ENCODE results near the gene LRRC55. TPM values are rescaled to one million over a fixed set of nuclear protein-coding genes. Genes with fewer than 3 reads are reported as not detected.

Gene LRRC55
- total RNA-seq, 2 donors from 2014 or later: not detected

GRCh38 chr11:57214494-57214893 is 32.7 kb downstream of the LRRC55 start:
- no peaks in the 10 kb centered on the region for H3K4me1 ChIP-seq (ENCODE audit: control insufficient read depth in 1 of 2, low read depth in 2 of 2)
- no peak overlapping the region for H3K27ac ChIP-seq
- H3K4me3 ChIP-seq: no peak overlapping the region
- no peaks in the 10 kb centered on the region for H3K36me3 ChIP-seq
- DNase-seq (ENCODE audit: low spot score) (no peak), ATAC-seq (ENCODE audit: insufficient number of reproducible peaks, low FRiP score, low read depth) (no peak)
- no peak for TF ChIP-seq CTCF (IDR thresholded peaks at IDR 0.05)
- no peaks in the 10 kb centered on the region for H3K27me3 ChIP-seq (replicated peaks; ENCODE audit: insufficient read depth)
- H3K9me3 ChIP-seq: no peaks in the 10 kb centered on the region

- ATAC-seq (ENCODE audit: insufficient number of reproducible peaks, low FRiP score, low read depth): no peak
- H3K9me3 ChIP-seq: no peaks in the 10 kb centered on the region
- no peak for TF ChIP-seq CTCF (IDR thresholded peaks at IDR 0.05)
- no peaks in the 10 kb centered on the region for H3K36me3 ChIP-seq
- no peak overlapping the region for H3K4me3 ChIP-seq
- no peak overlapping the region for H3K27ac ChIP-seq
- no peak for DNase-seq (ENCODE audit: low spot score)
- no peaks in the 10 kb centered on the region for H3K27me3 ChIP-seq (replicated peaks; ENCODE audit: insufficient read depth)
- no peaks in the 10 kb centered on the region for H3K4me1 ChIP-seq (ENCODE audit: control insufficient read depth in 1 of 2, low read depth in 2 of 2)
These were observed 34.7 kb downstream of the LRRC55 start for GRCh38 chr11:57216463-57216862.

GRCh38 chr11:57217053-57217452 is 35.3 kb downstream of the LRRC55 start:
- no peaks in the 10 kb centered on the region for H3K36me3 ChIP-seq
- H3K9me3 ChIP-seq: no peaks in the 10 kb centered on the region
- no peak for TF ChIP-seq CTCF (IDR thresholded peaks at IDR 0.05)
- ATAC-seq (ENCODE audit: insufficient number of reproducible peaks, low FRiP score, low read depth) (no peak), DNase-seq (ENCODE audit: low spot score) (no peak)
- H3K4me1 ChIP-seq (ENCODE audit: control insufficient read depth in 1 of 2, low read depth in 2 of 2): no peaks in the 10 kb centered on the region
- H3K27ac ChIP-seq: no peak overlapping the region
- no peak overlapping the region for H3K4me3 ChIP-seq
- no peaks in the 10 kb centered on the region for H3K27me3 ChIP-seq (replicated peaks; ENCODE audit: insufficient read depth)

- Histone ChIP-seq H3K36me3 (no peaks in the 10 kb centered on the region), H3K4me3 (no peak overlapping the region), H3K27ac (no peak overlapping the region), H3K4me1 (ENCODE audit: control insufficient read depth in 1 of 2, low read depth in 2 of 2) (no peaks in the 10 kb centered on the region), H3K27me3 (replicated peaks; ENCODE audit: insufficient read depth) (no peaks in the 10 kb centered on the region), H3K9me3 (no peaks in the 10 kb centered on the region)
- TF ChIP-seq CTCF (IDR thresholded peaks at IDR 0.05): no peak
- ATAC-seq (ENCODE audit: insufficient number of reproducible peaks, low FRiP score, low read depth) (no peak), DNase-seq (ENCODE audit: low spot score) (no peak)
These were observed 37.4 kb downstream of the LRRC55 start for GRCh38 chr11:57219021-57219627.

GRCh38 chr11:57222239-57222638 is 40.5 kb downstream of the LRRC55 start:
- ATAC-seq (ENCODE audit: insufficient number of reproducible peaks, low FRiP score, low read depth): no peak
- H3K4me3 ChIP-seq: no peak overlapping the region
- DNase-seq (ENCODE audit: low spot score): no peak
- no peaks in the 10 kb centered on the region for H3K4me1 ChIP-seq (ENCODE audit: control insufficient read depth in 1 of 2, low read depth in 2 of 2)
- H3K36me3 ChIP-seq: no peaks in the 10 kb centered on the region
- TF ChIP-seq CTCF (IDR thresholded peaks at IDR 0.05): no peak
- H3K9me3 ChIP-seq: no peaks in the 10 kb centered on the region
- no peaks in the 10 kb centered on the region for H3K27me3 ChIP-seq (replicated peaks; ENCODE audit: insufficient read depth)
- H3K27ac ChIP-seq: no peak overlapping the region

Data from thoracic aorta (tissue), 2 donors.